Endothelial cell (in vitro differentiated cells): ENCODE measurements around the gene EPB42. TPM values are rescaled to one million over a fixed set of nuclear protein-coding genes. Genes with fewer than 3 reads are reported as not detected.

ENCODE experiments used
- DNase-seq: peaks from one replicate; pipeline ENCODE4 v3.0.0; 2021; ENCODE audit warnings: low spot score
- H3K27ac Mint-ChIP-seq: one replicate; pipeline ENCODE4 v1.8.0; 2021; ENCODE audit warnings: mixed read lengths, inconsistent platforms; ENCODE audit not compliant: unreplicated experiment
- H3K27me3 Mint-ChIP-seq: one replicate; pipeline ENCODE4 v1.8.0; 2021; ENCODE audit warnings: mild to moderate bottlenecking, moderate library complexity, mixed read lengths, inconsistent platforms; ENCODE audit not compliant: unreplicated experiment
- H3K36me3 Mint-ChIP-seq: one replicate; pipeline ENCODE4 v1.8.0; 2021; ENCODE audit warnings: mild to moderate bottlenecking, low read depth, mixed read lengths, inconsistent platforms; ENCODE audit not compliant: unreplicated experiment
- H3K4me1 Mint-ChIP-seq: one replicate; pipeline ENCODE4 v1.8.0; 2021; ENCODE audit warnings: mild to moderate bottlenecking, mixed read lengths, inconsistent platforms; ENCODE audit not compliant: unreplicated experiment
- H3K4me3 Mint-ChIP-seq: one replicate; pipeline ENCODE4 v1.8.0; 2021; ENCODE audit warnings: mild to moderate bottlenecking, mixed read lengths, inconsistent platforms; ENCODE audit not compliant: unreplicated experiment
- H3K9me3 Mint-ChIP-seq: one replicate; pipeline ENCODE4 v1.8.0; 2021; ENCODE audit warnings: mixed read lengths, inconsistent platforms; ENCODE audit not compliant: unreplicated experiment
- total RNA-seq: library from RNA; stranded (reverse); fragmentation: NEBNext Ultra II Directional; extraction: Animal tissue kit (Norgen Biotek cat#: 25700); gene quantifications from one replicate; pipeline ENCODE4 v1.2.1, GENCODE V29; 2021; ENCODE audit not compliant: unreplicated experiment
- TF ChIP-seq, protein P1 (sequence below): fragments of 200-600 bp; sonication (generic); IDR thresholded peaks from one replicate; pipeline ENCODE4 v1.5.0; 2021; ENCODE audit warnings: antibody characterized with exemption; ENCODE audit not compliant: unreplicated experiment

The EPB42 gene
- total RNA-seq, 1 donor from 2014 or later = not detected

DNA sequence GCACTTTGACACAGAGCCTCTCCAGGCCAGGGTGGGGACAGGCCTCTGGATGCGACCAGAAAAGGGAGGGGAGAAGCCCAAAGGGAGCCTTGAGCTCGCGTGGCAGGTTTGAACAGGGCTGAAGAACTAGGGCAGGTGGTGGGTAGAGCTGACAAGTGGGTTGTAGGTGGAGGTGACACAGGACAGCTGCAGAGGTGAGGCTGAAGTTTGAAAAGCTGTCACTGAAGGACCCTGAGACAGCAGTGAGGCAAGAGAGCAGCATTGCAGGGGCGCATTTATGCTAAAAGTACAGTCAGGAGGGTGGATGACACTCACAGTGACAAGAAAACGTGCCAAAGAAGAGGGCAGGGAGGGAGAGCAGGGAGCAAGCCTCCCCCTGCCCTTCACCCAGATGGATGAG, 21.8 kb upstream of the EPB42 start:
- peaks cover 27% of the 10 kb centered on the region for H3K4me1 Mint-ChIP-seq
- no peak overlapping the region for H3K4me3 Mint-ChIP-seq
- no peaks in the 10 kb centered on the region for H3K9me3 Mint-ChIP-seq
- DNase-seq = no peak
- peaks cover 1% of the 10 kb centered on the region for H3K27me3 Mint-ChIP-seq
- H3K27ac Mint-ChIP-seq = no peak overlapping the region
- H3K36me3 Mint-ChIP-seq = no peaks in the 10 kb centered on the region
- TF ChIP-seq, protein P1, sequence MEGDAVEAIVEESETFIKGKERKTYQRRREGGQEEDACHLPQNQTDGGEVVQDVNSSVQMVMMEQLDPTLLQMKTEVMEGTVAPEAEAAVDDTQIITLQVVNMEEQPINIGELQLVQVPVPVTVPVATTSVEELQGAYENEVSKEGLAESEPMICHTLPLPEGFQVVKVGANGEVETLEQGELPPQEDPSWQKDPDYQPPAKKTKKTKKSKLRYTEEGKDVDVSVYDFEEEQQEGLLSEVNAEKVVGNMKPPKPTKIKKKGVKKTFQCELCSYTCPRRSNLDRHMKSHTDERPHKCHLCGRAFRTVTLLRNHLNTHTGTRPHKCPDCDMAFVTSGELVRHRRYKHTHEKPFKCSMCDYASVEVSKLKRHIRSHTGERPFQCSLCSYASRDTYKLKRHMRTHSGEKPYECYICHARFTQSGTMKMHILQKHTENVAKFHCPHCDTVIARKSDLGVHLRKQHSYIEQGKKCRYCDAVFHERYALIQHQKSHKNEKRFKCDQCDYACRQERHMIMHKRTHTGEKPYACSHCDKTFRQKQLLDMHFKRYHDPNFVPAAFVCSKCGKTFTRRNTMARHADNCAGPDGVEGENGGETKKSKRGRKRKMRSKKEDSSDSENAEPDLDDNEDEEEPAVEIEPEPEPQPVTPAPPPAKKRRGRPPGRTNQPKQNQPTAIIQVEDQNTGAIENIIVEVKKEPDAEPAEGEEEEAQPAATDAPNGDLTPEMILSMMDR = no peak

DNA sequence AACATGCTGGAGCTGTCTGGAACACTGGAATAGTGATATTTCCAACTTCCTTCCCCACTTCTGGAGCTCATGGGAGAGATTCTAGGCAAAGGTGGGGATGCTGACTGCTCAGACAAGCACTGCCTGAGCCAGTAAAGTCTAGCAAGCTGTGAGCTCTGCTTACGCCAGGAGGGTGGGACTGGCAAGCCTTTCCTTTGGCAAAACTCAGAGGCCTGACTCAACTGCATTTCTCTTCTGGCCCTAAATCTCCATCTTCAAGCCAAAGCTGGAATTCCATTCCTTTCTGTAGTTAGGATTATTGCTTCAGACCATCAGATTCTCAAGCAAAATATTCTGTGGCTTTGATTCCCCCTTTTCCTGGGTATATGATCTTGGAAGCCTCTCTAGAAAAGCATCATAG, 20.3 kb upstream of the EPB42 start:
- Mint-ChIP-seq H3K9me3 (no peaks in the 10 kb centered on the region), H3K27me3 (peaks cover 2% of the 10 kb centered on the region), H3K4me1 (peaks cover 27% of the 10 kb centered on the region), H3K27ac (no peak overlapping the region), H3K4me3 (no peak overlapping the region), H3K36me3 (no peaks in the 10 kb centered on the region)
- TF ChIP-seq, protein P1 = no peak
- no peak for DNase-seq

DNA sequence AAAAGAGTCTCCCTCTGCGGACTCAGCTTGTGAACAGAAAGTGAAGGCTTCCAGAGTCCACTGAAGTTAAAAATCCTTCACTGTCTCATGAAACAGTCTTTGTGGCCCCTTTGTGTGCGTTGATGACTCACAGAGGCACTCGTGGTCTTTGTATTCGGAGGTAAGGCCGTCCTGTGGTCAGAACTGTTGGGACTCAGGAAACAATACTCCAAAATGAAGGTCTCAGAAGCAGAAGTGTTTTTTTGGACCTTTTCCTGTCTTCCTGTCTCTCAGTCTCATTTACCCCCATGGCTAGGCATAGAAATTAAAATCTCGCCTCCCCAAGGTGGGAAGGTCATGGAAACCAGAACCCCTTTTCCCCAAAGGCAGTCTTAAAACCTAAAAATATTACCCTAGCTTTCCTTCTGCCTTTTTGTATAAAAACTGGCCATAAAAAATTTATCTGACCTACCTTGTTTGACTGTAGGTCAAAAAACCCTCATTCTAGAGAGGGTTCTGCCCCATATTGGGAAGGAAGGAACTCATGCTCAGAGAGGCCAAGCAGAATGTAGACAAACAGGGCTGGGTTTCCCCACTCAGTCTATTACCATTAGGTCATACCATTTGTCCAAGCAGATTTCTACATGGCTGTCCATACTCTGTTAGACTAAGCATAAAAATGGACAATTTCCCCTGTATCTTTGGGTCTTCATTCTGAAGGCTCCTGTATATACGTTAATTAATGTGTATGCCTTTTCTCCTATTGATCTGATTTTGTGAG, 19.1 kb upstream of the EPB42 start:
- no peak overlapping the region for H3K4me3 Mint-ChIP-seq
- no peaks in the 10 kb centered on the region for H3K36me3 Mint-ChIP-seq
- TF ChIP-seq, protein P1 = no peak
- no peak for DNase-seq
- no peak overlapping the region for H3K27ac Mint-ChIP-seq
- no peaks in the 10 kb centered on the region for H3K9me3 Mint-ChIP-seq
- H3K27me3 Mint-ChIP-seq = peaks cover 6% of the 10 kb centered on the region
- H3K4me1 Mint-ChIP-seq = peaks cover 26% of the 10 kb centered on the region

DNA sequence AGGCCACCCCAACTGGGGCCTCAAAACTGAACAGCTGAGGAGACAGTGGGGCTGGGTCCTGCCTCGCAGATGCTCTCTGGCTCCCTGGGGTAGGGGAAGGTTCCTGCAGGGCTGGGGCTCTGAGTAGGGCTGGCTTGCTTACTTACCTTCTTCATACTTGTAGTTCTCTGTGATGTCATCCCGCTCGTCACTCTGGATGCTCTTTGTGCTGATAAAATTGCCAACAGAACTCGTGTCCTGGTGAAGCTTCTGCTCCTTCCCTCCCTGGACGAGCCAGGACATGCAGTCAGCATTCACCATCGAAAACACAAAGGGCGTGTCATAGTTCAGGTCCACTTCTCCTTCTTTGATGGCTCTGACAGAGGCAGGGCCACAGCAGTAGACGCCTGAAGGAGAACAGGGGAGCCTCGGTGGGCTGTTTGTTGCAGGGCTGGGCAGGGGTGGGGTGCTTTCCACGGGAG, 17.9 kb upstream of the EPB42 start:
- Mint-ChIP-seq H3K27me3 (peaks cover 7% of the 10 kb centered on the region), H3K36me3 (no peaks in the 10 kb centered on the region), H3K4me3 (no peak overlapping the region), H3K9me3 (no peaks in the 10 kb centered on the region), H3K4me1 (peaks cover 30% of the 10 kb centered on the region), H3K27ac (no peak overlapping the region)
- TF ChIP-seq, protein P1 = no peak
- DNase-seq = no peak

DNA sequence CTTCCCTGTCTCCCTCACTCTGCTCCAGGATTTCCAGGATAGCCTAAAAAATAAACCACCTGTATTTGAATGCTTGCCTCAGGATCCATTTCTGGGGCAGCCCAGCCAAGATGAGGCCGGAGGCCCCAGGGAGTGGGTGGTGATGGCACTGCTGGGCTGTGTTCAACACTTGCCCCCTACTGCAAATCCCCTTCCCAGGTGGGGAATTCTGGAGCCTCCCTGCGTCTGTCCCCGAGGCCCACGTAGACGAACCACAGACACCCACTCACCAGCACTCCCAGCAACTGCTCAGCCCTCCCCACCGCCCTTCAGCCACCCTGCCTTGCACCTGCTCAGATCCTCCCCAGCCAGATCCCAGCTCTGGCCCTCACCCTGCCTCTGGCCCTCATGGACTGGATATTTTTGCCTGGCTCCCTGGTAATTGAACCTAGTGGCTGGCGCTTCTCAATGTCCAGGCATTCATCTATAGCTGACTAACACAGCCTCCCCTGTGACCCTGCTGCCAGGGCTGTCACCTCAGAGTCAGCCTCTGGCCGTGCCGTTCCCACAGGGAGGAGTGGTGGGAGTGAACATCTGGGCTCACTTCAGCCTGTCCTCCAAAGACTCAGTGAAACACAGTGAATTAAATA, 17.1 kb upstream of the EPB42 start:
- H3K4me3 Mint-ChIP-seq = no peak overlapping the region
- H3K9me3 Mint-ChIP-seq = no peaks in the 10 kb centered on the region
- H3K36me3 Mint-ChIP-seq = no peaks in the 10 kb centered on the region
- H3K4me1 Mint-ChIP-seq = peaks cover 36% of the 10 kb centered on the region
- no peak for DNase-seq
- H3K27me3 Mint-ChIP-seq = peaks cover 7% of the 10 kb centered on the region
- TF ChIP-seq, protein P1 = no peak
- no peak overlapping the region for H3K27ac Mint-ChIP-seq
